A549 (cell line): ENCODE measurements around the gene MAPK11. TPM values are rescaled to one million over a fixed set of nuclear protein-coding genes. Genes with fewer than 3 reads are reported as not detected.

ENCODE experiments used
- ATAC-seq, 2 experiments: fragments of 200-7000 bp in 1 of 2; fragments of >200 bp in 1 of 2; cut with Nextera tagmentation in 1 of 2; cut with Tn5 transposase in 1 of 2; 3 replicates each; pipeline versions ENCODE4 v1.8.0 to v1.9.1; 2018 to 2020; ENCODE audit warnings: mild to moderate bottlenecking in 1 of 2, moderate library complexity in 1 of 2
- CTCF ChIA-PET: fragments of 300-600 bp; sonication (Branson Sonifier 250); formaldehyde crosslinking; extraction: SDS; loops from one replicate; lab custom pipeline; 2021; ENCODE audit warnings: antibody characterized with exemption, inconsistent platforms; lab: Yijun Ruan, JAX
- POLR2A ChIA-PET: fragments of 350-600 bp; formaldehyde crosslinking; extraction: SDS; loops from one replicate; lab custom pipeline; 2021; ENCODE audit warnings: antibody characterized with exemption, inconsistent platforms; lab: Yijun Ruan, JAX
- DNase-seq, 2 experiments: peaks; one replicate each; pipeline versions ENCODE4 v3.0.0 to v3.0.0-alpha.2; 2011 to 2016; ENCODE audit warnings: low read depth in 1 of 2, low spot score in 1 of 2
- FAIRE-seq: peaks from 2 replicates; lab custom pipeline; 2011; peaks lifted over from hg19 to GRCh38; lab: Jason Lieb, UNC
- H3K27ac ChIP-seq, 2 experiments: fragments of >200 bp; sonication (Bioruptor Twin); formaldehyde crosslinking; 3 replicates each; pipeline ENCODE4 v1.5.1; 2016 to 2017
- H3K4me1 ChIP-seq: fragments of >200 bp; sonication (Bioruptor Twin); formaldehyde crosslinking; 3 replicates; pipeline ENCODE4 v1.6.1; 2016
- H3K4me2 ChIP-seq: fragments of >200 bp; sonication (Bioruptor Twin); formaldehyde crosslinking; 3 replicates; pipeline ENCODE4 v1.6.1; 2016
- H3K4me3 ChIP-seq: fragments of >200 bp; sonication (Bioruptor Twin); formaldehyde crosslinking; 3 replicates; pipeline ENCODE4 v1.5.1; 2016
- H3K9me3 ChIP-seq: fragments of >200 bp; sonication (Bioruptor Twin); formaldehyde crosslinking; 3 replicates; pipeline ENCODE4 v1.6.1; 2016
- ATOH8 ChIP-seq: fragments of 250-450 bp; sonication (Bioruptor Pico); IDR thresholded peaks from 2 replicates; pipeline ENCODE4 v1.5.0; 2020; ENCODE audit warnings: low read depth, mild to moderate bottlenecking, moderate library complexity
- BHLHE40 ChIP-seq: IDR thresholded peaks from 2 replicates; pipeline ENCODE4 v1.6.1; 2012; ENCODE audit warnings: low read depth, low read length, inconsistent platforms
- CBX2 ChIP-seq: fragments of 200-600 bp; sonication (generic); IDR thresholded peaks from 2 replicates; pipeline ENCODE4 v1.6.1; 2016; ENCODE audit warnings: low read depth, mild to moderate bottlenecking, borderline replicate concordance
- CHD2 ChIP-seq: fragments of 150-350 bp; IDR thresholded peaks from 2 replicates; pipeline ENCODE4 v1.6.1; 2014; ENCODE audit warnings: low read length; ENCODE audit not compliant: partially characterized antibody
- CTCF ChIP-seq: fragments of >200 bp; sonication (Bioruptor Twin); formaldehyde crosslinking; IDR thresholded peaks from 3 replicates; pipeline ENCODE4 v1.5.1; 2016
- E2F6 ChIP-seq: IDR thresholded peaks from 2 replicates; pipeline ENCODE4 v1.6.1; 2012; ENCODE audit warnings: low read depth, borderline replicate concordance
- HMGXB4 ChIP-seq: fragments of 250-450 bp; sonication (Bioruptor Pico); IDR thresholded peaks from 2 replicates; pipeline ENCODE4 v1.5.0; 2021; ENCODE audit warnings: mild to moderate bottlenecking, moderate library complexity, borderline replicate concordance
- HOXA7 ChIP-seq: fragments of 250-450 bp; sonication (Bioruptor Pico); IDR thresholded peaks from 2 replicates; pipeline ENCODE4 v1.5.0; 2020; ENCODE audit warnings: mild to moderate bottlenecking, moderate library complexity
- HOXB13 ChIP-seq: fragments of 250-450 bp; sonication (Bioruptor Pico); IDR thresholded peaks from 2 replicates; pipeline ENCODE4 v1.5.0; 2020; ENCODE audit warnings: low read depth, mild to moderate bottlenecking, moderate library complexity
- MAX ChIP-seq: IDR thresholded peaks from 2 replicates; pipeline ENCODE4 v1.6.1; 2012
- MYC ChIP-seq: IDR thresholded peaks from 2 replicates; pipeline ENCODE4 v1.6.1; 2012; ENCODE audit warnings: mild to moderate bottlenecking, inconsistent platforms, low read length, improper control_type of control experiment, borderline replicate concordance
- NR3C1 ChIP-seq: fragments of >200 bp; sonication (Bioruptor Twin); formaldehyde crosslinking; IDR thresholded peaks from 3 replicates; pipeline ENCODE4 v1.6.1; 2017
- PBX3 ChIP-seq: IDR thresholded peaks from 2 replicates; pipeline ENCODE4 v1.6.1; 2012
- SREBF2 ChIP-seq: fragments of 450-650 bp; IDR thresholded peaks from 2 replicates; pipeline ENCODE4 v1.6.1; 2014; ENCODE audit warnings: mild to moderate bottlenecking, moderate library complexity
- TFCP2L1 ChIP-seq: fragments of 250-450 bp; sonication (Bioruptor Pico); IDR thresholded peaks from 2 replicates; pipeline ENCODE4 v1.5.0; 2021; ENCODE audit warnings: mild to moderate bottlenecking
- TP53 ChIP-seq: fragments of 250-450 bp; sonication (Bioruptor Pico); IDR thresholded peaks from 2 replicates; pipeline ENCODE4 v1.5.0; 2021; ENCODE audit warnings: mild to moderate bottlenecking, moderate library complexity
- USF2 ChIP-seq: fragments of 450-650 bp; IDR thresholded peaks from 2 replicates; pipeline ENCODE4 v1.6.1; 2014; ENCODE audit warnings: antibody characterized with exemption
- ZC3H11A ChIP-seq: fragments of 450-650 bp; IDR thresholded peaks from 2 replicates; pipeline ENCODE4 v1.6.1; 2014; ENCODE audit warnings: antibody characterized with exemption, mild to moderate bottlenecking
- ZFP36 ChIP-seq: fragments of 450-650 bp; IDR thresholded peaks from 2 replicates; pipeline ENCODE4 v1.6.1; 2014; ENCODE audit warnings: borderline replicate concordance; ENCODE audit not compliant: partially characterized antibody
- WGBS: methylation state at CpG from one replicate; pipeline ENCODE4 v1.1.6; 2017; ENCODE audit errors: missing lambda C conversion rate; 5-methylcytosine and 5-hydroxymethylcytosine counted together
- polyA plus RNA-seq, 4 experiments: library from polyadenylated mRNA; depleted of rRNA in 3 of 4; stranded (reverse); fragments of >200 nt; fragmentation: RNase III in 1 of 4; extraction: RNeasy Plus Mini Kit Qiagen cat#74134 plus additional on column Dnase treatment in 1 of 4; gene quantifications; 2 replicates in 3 of 4; 3 replicates in 1 of 4; pipeline ENCODE4 v1.2.3, GENCODE V29; 2011 to 2017

MAPK11 gene
- polyA plus RNA-seq, 2 of the 4 experiments (the other 2 are of a cell fraction) = 1.6 to 5.5 TPM

GRCh38 chr22:50248196-50249081 is 21.7 kb downstream of the MAPK11 start:
- no peaks in the 10 kb centered on the region for H3K9me3 ChIP-seq
- ChIA-PET POLR2A (interaction anchor here (1.1 kb wide), 1 partner anchor 23 kb away, joined by 3 read pairs; no protein-coding TSS in a partner anchor), CTCF (interaction anchor here (1.0 to 5.6 kb wide), 3 partner anchors 77 to 204 kb away, joined by 3 to 74 read pairs (median 3); partner anchors contain the start of gene DENND6B)
- H3K4me1 ChIP-seq = peaks cover 19% of the 10 kb centered on the region; the same call in 2 of the 3 replicates
- DNase-seq (no peak), ATAC-seq (no peak), FAIRE-seq (no peak)
- no peak overlapping the region for H3K4me2 ChIP-seq
- 80% methylated on average over 2 of the region's 29 CpGs for WGBS
- TF ChIP-seq USF2 = no peak
- TF ChIP-seq BHLHE40 = no peak
- no peak for TF ChIP-seq CHD2
- no peak for TF ChIP-seq HMGXB4 (CRISPR knock-in tag)
- TF ChIP-seq CBX2 = no peak
- TF ChIP-seq MAX = no peak
- TF ChIP-seq PBX3 = no peak
- no peak for TF ChIP-seq ZC3H11A
- TF ChIP-seq ATOH8 (CRISPR knock-in tag) = no peak
- TF ChIP-seq TFCP2L1 (CRISPR knock-in tag) = no peak
- TF ChIP-seq E2F6 = no peak
- no peak for TF ChIP-seq SREBF2
- TF ChIP-seq HOXA7 = no peak
- no peak for TF ChIP-seq CTCF
- TF ChIP-seq ZFP36 = no peak
- no peak for TF ChIP-seq HOXB13 (CRISPR knock-in tag)
- TF ChIP-seq NR3C1 = no peak
- no peak for TF ChIP-seq MYC
- TF ChIP-seq TP53 (CRISPR knock-in tag) = no peak
- H3K27ac ChIP-seq = no peak overlapping the region
- H3K4me3 ChIP-seq = no peak overlapping the region
